Measurements from ENCODE around the gene KMT2B.

Gene KMT2B

GRCh38 chr19:35739275-35740107 is 21.7 kb downstream of the KMT2B start:
- intact Hi-C loops (cut with DNase I): loop anchor here (1.0 kb wide), 1 partner anchor 192 kb away; no protein-coding TSS in a partner anchor
- DNase-seq: no peak

DNA sequence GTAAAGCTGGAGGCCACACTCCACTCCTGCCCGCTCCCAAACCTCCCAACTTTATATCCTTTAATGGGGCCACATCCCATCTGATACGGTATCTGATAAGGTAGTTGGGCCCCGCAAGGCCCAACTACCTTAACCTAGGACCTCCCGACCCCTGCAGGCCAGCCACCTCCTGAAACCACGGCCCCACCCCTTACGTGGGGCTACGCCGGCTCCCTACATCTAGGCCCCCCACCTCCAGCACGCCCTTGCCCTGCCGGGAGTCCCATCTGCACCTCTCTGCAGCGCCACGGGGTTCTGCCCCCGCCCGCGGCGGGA is 22.3 kb downstream of the KMT2B start:
- DNase-seq: no peak
- intact Hi-C loops (cut with DNase I): loop anchor here (1.0 kb wide), 1 partner anchor 191 kb away; no protein-coding TSS in a partner anchor

GRCh38 chr19:35740423-35741202 is 22.8 kb downstream of the KMT2B start:
- peak; percentile 97 to 100 (median 99) for DNase-seq
- intact Hi-C loops (cut with DNase I): loop anchor here (1.0 kb wide), 1 partner anchor 191 kb away; no protein-coding TSS in a partner anchor

DNA sequence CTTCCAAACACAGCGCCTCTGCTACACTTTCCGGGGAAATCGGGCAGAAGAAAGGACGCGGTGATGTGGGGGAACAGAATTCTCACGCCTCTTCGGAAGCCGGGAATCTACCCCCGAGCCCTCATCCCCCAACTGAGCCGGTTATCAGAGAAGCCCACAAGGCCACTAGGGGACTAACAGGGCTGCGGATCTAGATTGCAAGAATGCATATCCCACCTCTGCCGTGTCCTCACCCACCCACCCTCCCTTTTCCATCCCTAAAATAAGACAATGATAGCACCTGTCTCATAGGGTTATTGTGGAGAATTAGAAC is 23.4 kb downstream of the KMT2B start:
- DNase-seq: no peak
- intact Hi-C loops (cut with DNase I): no loop called here

DNA sequence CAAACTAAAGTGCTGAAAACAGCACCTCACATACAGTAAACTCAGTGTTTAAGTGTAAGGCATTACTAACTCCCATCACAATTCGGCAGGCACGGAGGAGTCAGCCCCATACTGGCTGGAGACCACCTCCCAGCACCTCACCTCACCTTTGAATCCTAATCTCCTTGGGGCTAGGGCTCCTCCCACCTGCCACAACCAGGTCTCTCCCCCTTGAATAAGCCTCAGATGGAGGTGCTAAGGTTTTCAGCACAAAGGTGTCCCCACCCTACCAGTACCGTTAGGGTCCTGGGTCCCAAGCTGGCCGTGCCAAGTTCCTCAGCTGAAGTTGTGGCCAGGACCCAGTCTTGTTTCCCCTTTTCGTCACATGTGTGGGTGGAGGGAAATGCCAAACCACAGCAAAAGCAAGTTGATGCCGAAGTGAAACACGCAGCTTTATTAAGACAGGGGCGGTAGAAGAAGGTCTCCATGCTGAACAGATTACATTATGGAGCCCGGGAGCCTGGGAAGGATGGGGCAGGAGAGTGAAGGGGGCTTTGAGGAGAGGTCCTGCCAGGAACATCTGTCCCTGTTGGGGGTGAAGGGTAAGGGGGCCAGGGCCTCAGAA is 24.4 kb downstream of the KMT2B start, which contains the start of gene IGFLR1:
Gene IGFLR1, minus strand, starts transcription at position 332 of the 604 bp plus-strand sequence. CDS start 1,272 bp downstream, outside the sequence.
- intact Hi-C loops (cut with DNase I): no loop called here
- DNase-seq: no peak

DNA sequence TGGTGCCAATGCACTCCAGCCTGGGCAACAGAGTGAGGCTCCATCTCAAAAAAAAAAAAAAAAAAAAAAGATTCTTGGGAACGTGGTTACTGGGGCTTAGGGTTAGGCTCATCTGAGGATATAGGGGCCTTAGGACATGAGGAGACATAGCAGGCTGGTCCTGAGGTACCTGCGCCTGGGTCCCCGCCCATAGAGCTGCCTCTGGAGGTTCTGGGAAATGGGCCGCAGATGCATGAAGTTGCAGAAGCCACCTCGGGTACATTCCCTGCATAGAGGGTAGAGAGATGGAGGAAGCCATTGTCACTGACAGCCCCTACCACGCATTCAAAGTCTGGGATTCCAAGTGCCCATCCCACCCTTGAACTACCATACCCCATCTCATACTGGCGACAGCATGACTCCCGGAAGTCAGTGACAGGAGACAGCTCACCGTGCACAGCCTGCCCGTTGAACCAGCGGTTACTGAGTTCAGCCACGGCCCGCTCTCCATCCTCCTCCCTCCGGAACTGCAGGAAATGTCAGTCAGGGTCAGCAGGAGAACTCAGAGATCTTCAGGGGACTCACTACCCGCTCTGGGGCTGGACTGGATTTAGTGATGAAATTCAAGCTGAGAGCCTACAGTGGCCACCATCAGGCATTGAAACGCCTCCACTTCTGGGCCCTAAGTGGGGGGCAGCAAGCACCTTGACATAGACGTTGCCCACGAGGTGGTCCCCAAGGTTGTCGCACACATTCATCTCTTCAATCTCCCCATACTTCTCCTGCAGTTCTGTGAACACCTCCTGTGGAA is 26.0 kb downstream of the KMT2B start:
- no peak for DNase-seq
- intact Hi-C loops (cut with DNase I): no loop called here

GRCh38 chr19:35744430-35745327 is 26.9 kb downstream of the KMT2B start:
- peak; percentile 93 to 99 (median 96) for DNase-seq
- intact Hi-C loops (cut with DNase I): no loop called here

- DNase-seq: peak; percentile 91 to 100 (median 97)
- intact Hi-C loops (cut with DNase I): no loop called here
Observed at GRCh38 chr19:35745328-35746086, 27.7 kb downstream of the KMT2B start, which contains the start of the genes PSENEN and U2AF1L4. TSS of gene PSENEN (plus strand) at chr19:35745651. CDS start at chr19:35745931, 280 bp downstream. TSS of gene U2AF1L4 (minus strand) at chr19:35745418. CDS start at chr19:35745391, 27 bp downstream.

DNA sequence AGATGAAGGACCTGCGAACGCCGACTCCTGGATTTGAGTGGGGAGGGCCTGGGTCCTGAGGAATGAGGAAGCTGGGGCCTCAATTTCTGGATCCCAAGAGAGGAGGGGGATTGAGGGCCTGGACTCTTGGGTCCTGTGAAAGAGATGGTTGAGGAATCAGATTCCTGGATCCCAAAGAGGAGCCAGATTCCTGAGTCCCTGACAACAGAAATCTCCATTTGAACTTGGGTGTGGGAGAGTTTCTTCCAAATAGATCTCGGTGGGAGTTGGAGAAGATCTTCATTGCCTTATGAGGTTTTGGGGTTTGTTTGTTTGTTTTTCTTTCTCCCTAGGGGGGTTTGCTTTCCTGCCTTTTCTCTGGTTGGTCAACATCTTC is 28.3 kb downstream of the KMT2B start:
- peak in 1 of 10 donors; percentile 61 for DNase-seq
- intact Hi-C loops (cut with DNase I): no loop called here

- DNase-seq: no peak
- intact Hi-C loops (cut with DNase I): no loop called here
Observed at GRCh38 chr19:35746531-35746930, 28.7 kb downstream of the KMT2B start.

- peak; percentile 99 to 100 (median 100) for DNase-seq
- intact Hi-C loops (cut with DNase I): loop anchor here (1.0 kb wide), 1 partner anchor 10 kb away; the partner anchor contains the start of gene PROSER3
Observed at GRCh38 chr19:35748106-35749020, 30.6 kb downstream of the KMT2B start, which contains the start of gene LIN37. TSS of gene LIN37 (plus strand) at chr19:35748576. CDS start at chr19:35748725, 149 bp downstream.

DNA sequence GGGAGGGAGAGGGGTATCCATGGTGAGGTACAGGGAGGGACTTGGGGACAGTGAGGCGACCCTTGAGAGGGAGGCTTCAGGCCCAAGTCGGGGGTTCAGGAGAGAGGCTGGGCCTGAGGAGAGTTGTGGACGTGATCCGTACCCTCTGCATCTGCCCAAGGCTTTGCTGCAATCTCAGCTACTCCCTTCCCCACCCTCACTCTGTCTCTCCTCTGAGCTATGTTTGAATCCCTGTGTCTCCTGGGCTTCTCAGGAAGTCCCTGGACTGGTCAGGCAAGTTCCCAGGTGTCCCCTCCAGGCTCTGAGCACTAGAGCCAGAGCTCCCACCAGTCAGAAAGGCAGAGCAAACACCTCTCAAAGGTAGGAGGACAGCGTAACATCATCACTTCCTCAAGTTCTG is 32.4 kb downstream of the KMT2B start:
- intact Hi-C loops (cut with DNase I): no loop called here
- DNase-seq: peak in 1 of 10 donors; percentile 51

GRCh38 chr19:35751839-35752745 is 34.3 kb downstream of the KMT2B start:
- intact Hi-C loops (cut with DNase I): no loop called here

GRCh38 chr19:35752746-35753350 is 35.0 kb downstream of the KMT2B start:
- intact Hi-C loops (cut with DNase I): no loop called here

More at GRCh38 chr19:35751839-35752745, 34.3 kb downstream of the KMT2B start:
- no peak for DNase-seq

DNA sequence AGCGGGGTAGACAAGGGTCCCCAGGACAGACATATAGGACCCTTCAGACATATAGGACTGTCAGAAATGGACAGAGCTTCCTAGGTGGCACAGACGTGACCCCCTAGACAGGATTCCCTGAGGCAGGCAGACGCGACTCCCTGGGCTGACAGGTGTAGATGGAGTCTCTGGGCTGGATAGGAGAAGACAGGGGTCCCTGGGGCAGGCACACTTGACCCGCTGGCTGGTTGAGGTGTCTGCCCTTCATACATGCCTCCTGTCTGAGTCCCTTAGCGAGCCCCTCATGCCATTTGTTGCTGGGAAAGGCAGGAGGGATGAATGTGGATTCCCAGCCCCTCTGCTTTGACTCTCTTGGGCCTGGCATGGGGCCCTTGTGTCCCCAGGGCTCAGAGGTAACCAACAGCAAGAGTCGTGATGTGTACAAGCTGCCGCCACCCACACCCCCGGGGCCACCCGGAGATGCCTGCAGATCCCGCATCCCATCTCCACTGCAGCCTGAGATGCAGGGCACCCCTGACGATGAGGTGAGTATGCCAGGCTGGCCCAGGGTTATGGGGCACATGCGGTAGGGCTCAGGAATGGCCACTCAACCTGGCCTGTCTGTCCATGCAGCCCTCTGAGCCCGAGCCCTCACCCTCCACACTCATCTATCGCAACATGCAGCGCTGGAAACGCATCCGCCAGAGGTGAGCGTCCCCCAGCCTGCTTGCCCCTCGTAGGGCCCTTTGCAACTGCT is 36.0 kb downstream of the KMT2B start:
- intact Hi-C loops (cut with DNase I): no loop called here
- no peak for DNase-seq

More at GRCh38 chr19:35752746-35753350, 35.0 kb downstream of the KMT2B start:
- DNase-seq: peak in 1 of 10 donors; percentile 52

Data from posterior cingulate gyrus (tissue), 11 donors.